Measurements from ENCODE around the gene GOLGA8G.
"Not testable (repeated sequence)": the region's sequence is repeated elsewhere in the genome, so short reads cannot be mapped to it uniquely, and the experiment has no call there.

- TF ChIP-seq, protein P1, sequence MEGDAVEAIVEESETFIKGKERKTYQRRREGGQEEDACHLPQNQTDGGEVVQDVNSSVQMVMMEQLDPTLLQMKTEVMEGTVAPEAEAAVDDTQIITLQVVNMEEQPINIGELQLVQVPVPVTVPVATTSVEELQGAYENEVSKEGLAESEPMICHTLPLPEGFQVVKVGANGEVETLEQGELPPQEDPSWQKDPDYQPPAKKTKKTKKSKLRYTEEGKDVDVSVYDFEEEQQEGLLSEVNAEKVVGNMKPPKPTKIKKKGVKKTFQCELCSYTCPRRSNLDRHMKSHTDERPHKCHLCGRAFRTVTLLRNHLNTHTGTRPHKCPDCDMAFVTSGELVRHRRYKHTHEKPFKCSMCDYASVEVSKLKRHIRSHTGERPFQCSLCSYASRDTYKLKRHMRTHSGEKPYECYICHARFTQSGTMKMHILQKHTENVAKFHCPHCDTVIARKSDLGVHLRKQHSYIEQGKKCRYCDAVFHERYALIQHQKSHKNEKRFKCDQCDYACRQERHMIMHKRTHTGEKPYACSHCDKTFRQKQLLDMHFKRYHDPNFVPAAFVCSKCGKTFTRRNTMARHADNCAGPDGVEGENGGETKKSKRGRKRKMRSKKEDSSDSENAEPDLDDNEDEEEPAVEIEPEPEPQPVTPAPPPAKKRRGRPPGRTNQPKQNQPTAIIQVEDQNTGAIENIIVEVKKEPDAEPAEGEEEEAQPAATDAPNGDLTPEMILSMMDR (IDR thresholded peaks at IDR 0.05; ENCODE audit: insufficient read depth, low read depth, low read length) = not testable (repeated sequence)
- not testable (repeated sequence) for TF ChIP-seq EZH2 (IDR thresholded peaks at IDR 0.05; ENCODE audit: insufficient read depth, low read length)
Measured at GRCh38 chr15:28532954-28533353, at the start of gene GOLGA8G.

Data from astrocyte (in vitro differentiated cells and primary cell).